ENCODE data around the gene TMEM51. TPM values are rescaled to one million over a fixed set of nuclear protein-coding genes. Genes with fewer than 3 reads are reported as not detected.

TMEM51 gene
- total RNA-seq, 2 donors from 2014 or later = 12.1 TPM

DNA sequence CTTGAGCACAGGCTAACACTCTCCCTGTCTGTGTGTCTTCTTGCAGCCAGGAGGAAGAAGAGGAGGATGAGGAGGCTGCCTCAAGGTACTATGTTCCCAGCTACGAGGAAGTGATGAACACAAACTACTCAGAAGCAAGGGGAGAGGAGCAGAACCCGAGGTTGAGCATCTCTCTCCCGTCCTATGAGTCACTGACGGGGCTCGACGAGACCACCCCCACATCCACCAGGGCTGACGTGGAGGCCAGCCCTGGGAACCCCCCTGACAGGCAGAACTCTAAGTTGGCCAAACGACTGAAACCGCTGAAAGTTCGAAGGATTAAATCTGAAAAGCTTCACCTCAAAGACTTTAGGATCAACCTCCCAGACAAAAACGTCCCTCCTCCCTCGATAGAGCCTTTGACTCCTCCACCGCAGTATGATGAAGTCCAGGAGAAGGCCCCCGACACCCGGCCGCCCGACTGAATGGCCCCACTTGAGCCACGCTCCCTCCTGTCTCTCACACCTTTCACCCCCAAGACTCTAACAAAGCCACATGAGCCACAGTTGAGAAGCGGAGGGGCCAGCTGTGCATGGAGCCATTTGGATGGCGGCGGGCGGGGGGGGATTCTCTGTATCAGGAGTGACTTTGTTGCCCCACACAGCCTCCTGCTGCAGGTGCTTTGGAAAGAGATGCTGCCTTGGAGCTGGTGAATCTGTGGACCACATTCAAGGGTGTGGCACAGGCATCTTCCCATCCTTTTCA, 65.9 kb downstream of the TMEM51 start:
- no peak overlapping the region for H3K27ac Mint-ChIP-seq
- Histone ChIP-seq H3K27me3 (ENCODE audit: control insufficient read depth, insufficient read depth, low read length, poor library complexity, severe bottlenecking) (no peaks in the 10 kb centered on the region), H3K36me3 (ENCODE audit: control insufficient read depth, insufficient read depth, low read length) (peaks cover 22% of the 10 kb centered on the region), H3K9me3 (ENCODE audit: control insufficient read depth, low read length) (peaks cover 13% of the 10 kb centered on the region), H3K4me3 (ENCODE audit: low read length) (no peak overlapping the region), H3K27ac (ENCODE audit: low read depth, low read length) (no peak overlapping the region), H3K9ac (ENCODE audit: extremely low read depth, low read length, poor library complexity, severe bottlenecking) (no peak overlapping the region), H3K4me1 (ENCODE audit: control insufficient read depth, insufficient read depth, low read length) (no peaks in the 10 kb centered on the region)
- peaks cover 12% of the 10 kb centered on the region for H3K9me3 Mint-ChIP-seq
- no peak overlapping the region for H3K4me3 Mint-ChIP-seq
- TF ChIP-seq, protein P1, sequence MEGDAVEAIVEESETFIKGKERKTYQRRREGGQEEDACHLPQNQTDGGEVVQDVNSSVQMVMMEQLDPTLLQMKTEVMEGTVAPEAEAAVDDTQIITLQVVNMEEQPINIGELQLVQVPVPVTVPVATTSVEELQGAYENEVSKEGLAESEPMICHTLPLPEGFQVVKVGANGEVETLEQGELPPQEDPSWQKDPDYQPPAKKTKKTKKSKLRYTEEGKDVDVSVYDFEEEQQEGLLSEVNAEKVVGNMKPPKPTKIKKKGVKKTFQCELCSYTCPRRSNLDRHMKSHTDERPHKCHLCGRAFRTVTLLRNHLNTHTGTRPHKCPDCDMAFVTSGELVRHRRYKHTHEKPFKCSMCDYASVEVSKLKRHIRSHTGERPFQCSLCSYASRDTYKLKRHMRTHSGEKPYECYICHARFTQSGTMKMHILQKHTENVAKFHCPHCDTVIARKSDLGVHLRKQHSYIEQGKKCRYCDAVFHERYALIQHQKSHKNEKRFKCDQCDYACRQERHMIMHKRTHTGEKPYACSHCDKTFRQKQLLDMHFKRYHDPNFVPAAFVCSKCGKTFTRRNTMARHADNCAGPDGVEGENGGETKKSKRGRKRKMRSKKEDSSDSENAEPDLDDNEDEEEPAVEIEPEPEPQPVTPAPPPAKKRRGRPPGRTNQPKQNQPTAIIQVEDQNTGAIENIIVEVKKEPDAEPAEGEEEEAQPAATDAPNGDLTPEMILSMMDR (conservative IDR thresholded peaks at IDR 0.05) = no peak
- WGBS, 2 experiments (ENCODE audit: insufficient coverage in 1 of 2, insufficient read length in 1 of 2) = 93 to 98% methylated on average over 9 to 22 of the region's 22 CpGs
- peaks cover 47% of the 10 kb centered on the region for H3K36me3 Mint-ChIP-seq (ENCODE audit: low read depth)
- H3K4me1 Mint-ChIP-seq = peaks cover 3% of the 10 kb centered on the region
- H3K27me3 Mint-ChIP-seq (ENCODE audit: insufficient read depth) = peaks cover 2% of the 10 kb centered on the region
- DNase-seq = no peak

DNA sequence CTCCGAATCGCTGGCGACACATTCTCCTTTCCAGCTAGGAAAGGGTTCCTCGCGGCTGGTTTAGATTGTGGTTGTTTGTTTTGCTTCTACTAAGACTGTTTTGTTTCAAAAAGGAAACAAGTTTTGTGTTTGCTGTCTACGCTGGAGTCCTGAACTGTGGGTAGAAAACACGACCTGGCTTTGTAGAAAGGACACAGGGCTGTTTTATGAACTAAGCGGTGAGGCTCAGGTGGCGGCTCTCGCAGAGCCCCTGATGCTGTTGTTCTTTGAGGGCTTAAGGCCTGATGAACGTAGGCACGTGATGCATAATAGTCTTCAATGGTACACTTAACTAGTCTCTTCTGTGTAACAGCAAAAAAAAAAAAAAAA, 66.5 kb downstream of the TMEM51 start:
- Histone ChIP-seq H3K36me3 (ENCODE audit: control insufficient read depth, insufficient read depth, low read length) (peaks cover 22% of the 10 kb centered on the region), H3K27me3 (ENCODE audit: control insufficient read depth, insufficient read depth, low read length, poor library complexity, severe bottlenecking) (no peaks in the 10 kb centered on the region), H3K4me1 (ENCODE audit: control insufficient read depth, insufficient read depth, low read length) (no peaks in the 10 kb centered on the region), H3K27ac (ENCODE audit: low read depth, low read length) (no peak overlapping the region), H3K9me3 (ENCODE audit: control insufficient read depth, low read length) (peaks cover 13% of the 10 kb centered on the region), H3K9ac (ENCODE audit: extremely low read depth, low read length, poor library complexity, severe bottlenecking) (no peak overlapping the region), H3K4me3 (ENCODE audit: low read length) (no peak overlapping the region)
- TF ChIP-seq, protein P1 (conservative IDR thresholded peaks at IDR 0.05) = no peak
- H3K9me3 Mint-ChIP-seq = peaks cover 12% of the 10 kb centered on the region
- no peak overlapping the region for H3K27ac Mint-ChIP-seq
- peaks cover 2% of the 10 kb centered on the region for H3K27me3 Mint-ChIP-seq (ENCODE audit: insufficient read depth)
- no peak for DNase-seq
- no peak overlapping the region for H3K4me3 Mint-ChIP-seq
- H3K4me1 Mint-ChIP-seq = peaks cover 3% of the 10 kb centered on the region
- 91 to 93% methylated on average over 7 to 12 of the region's 12 CpGs for WGBS, 2 experiments (ENCODE audit: insufficient coverage in 1 of 2, insufficient read length in 1 of 2)
- peaks cover 42% of the 10 kb centered on the region for H3K36me3 Mint-ChIP-seq (ENCODE audit: low read depth)

DNA sequence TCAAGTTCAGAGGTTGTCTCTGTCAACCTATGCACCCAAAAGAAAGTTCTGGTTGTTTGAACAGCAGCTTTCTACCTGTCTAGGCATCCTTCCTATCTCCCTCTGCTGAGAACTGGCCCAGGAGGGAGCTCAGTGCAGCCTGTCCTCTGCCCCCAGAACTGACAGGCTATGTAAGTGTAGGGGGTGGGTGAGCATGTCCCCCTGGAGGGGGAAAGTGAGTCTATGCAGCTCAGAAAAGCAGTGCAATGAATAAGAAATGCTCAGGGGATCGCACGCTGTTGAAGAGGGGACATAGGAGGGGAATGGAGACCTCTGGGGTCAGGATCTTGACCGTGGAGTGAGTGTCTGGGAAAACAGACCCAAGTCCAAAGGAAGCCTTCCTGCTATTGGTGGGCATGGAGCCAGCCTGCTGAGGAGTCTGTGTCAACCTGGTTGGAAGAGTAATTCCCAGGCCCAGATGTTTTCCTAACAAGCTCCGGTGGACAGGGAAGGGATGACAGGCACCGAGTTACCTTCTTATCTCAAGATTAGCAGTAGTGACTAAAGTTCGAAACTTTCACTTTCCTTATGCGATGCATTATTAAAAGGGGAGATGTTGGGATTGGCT, 67.4 kb downstream of the TMEM51 start:
- peaks cover 39% of the 10 kb centered on the region for H3K36me3 Mint-ChIP-seq (ENCODE audit: low read depth)
- no peak overlapping the region for H3K27ac ChIP-seq (ENCODE audit: low read depth, low read length)
- H3K9me3 Mint-ChIP-seq = peaks cover 12% of the 10 kb centered on the region
- peaks cover 3% of the 10 kb centered on the region for H3K4me1 Mint-ChIP-seq
- TF ChIP-seq, protein P1 (conservative IDR thresholded peaks at IDR 0.05) = peak; percentile 40
- no peak overlapping the region for H3K27ac Mint-ChIP-seq
- peaks cover 13% of the 10 kb centered on the region for H3K9me3 ChIP-seq (ENCODE audit: control insufficient read depth, low read length)
- H3K4me1 ChIP-seq (ENCODE audit: control insufficient read depth, insufficient read depth, low read length) = no peaks in the 10 kb centered on the region
- H3K4me3 ChIP-seq (ENCODE audit: low read length) = no peak overlapping the region
- H3K27me3 ChIP-seq (ENCODE audit: control insufficient read depth, insufficient read depth, low read length, poor library complexity, severe bottlenecking) = no peaks in the 10 kb centered on the region
- H3K27me3 Mint-ChIP-seq (ENCODE audit: insufficient read depth) = peaks cover 2% of the 10 kb centered on the region
- 95 to 96% methylated on average over 6 to 7 of the region's 7 CpGs for WGBS, 2 experiments (ENCODE audit: insufficient coverage in 1 of 2, insufficient read length in 1 of 2)
- H3K4me3 Mint-ChIP-seq = no peak overlapping the region
- H3K9ac ChIP-seq (ENCODE audit: extremely low read depth, low read length, poor library complexity, severe bottlenecking) = no peak overlapping the region
- peaks cover 22% of the 10 kb centered on the region for H3K36me3 ChIP-seq (ENCODE audit: control insufficient read depth, insufficient read depth, low read length)
- no peak for DNase-seq
